ENCODE measurements around the gene WDR27.

The WDR27 gene

GRCh38 chr6:169421586-169422264 lies 280.1 kb downstream of the WDR27 start:
- no peaks in the 10 kb centered on the region for H3K36me3 ChIP-seq (ENCODE audit: control insufficient read depth in 2 of 2, insufficient read depth in 2 of 2, low read length in 2 of 2)
- H3K27me3 ChIP-seq (ENCODE audit: control insufficient read depth in 1 of 2, insufficient read depth in 2 of 2, low read length in 2 of 2): no peaks in the 10 kb centered on the region
- no peak overlapping the region for H3K4me3 ChIP-seq (ENCODE audit: low read length in 2 of 2)
- H3K9ac ChIP-seq (ENCODE audit: low read length in 2 of 2): no peak overlapping the region
- H3K9me3 ChIP-seq (ENCODE audit: control insufficient read depth in 2 of 2, low read length in 2 of 2): no peaks in the 10 kb centered on the region
- H3K4me1 ChIP-seq (ENCODE audit: control insufficient read depth, insufficient read depth, low read length): peaks cover 2% of the 10 kb centered on the region
- no peak overlapping the region for H3K27ac ChIP-seq (ENCODE audit: low read length)

- Histone ChIP-seq H3K9me3 (ENCODE audit: control insufficient read depth in 2 of 2, low read length in 2 of 2) (no peaks in the 10 kb centered on the region), H3K9ac (ENCODE audit: low read length in 2 of 2) (no peak overlapping the region), H3K4me1 (ENCODE audit: control insufficient read depth, insufficient read depth, low read length) (peaks cover 2% of the 10 kb centered on the region), H3K27ac (ENCODE audit: low read length) (no peak overlapping the region), H3K36me3 (ENCODE audit: control insufficient read depth in 2 of 2, insufficient read depth in 2 of 2, low read length in 2 of 2) (no peaks in the 10 kb centered on the region), H3K4me3 (ENCODE audit: low read length in 2 of 2) (peak overlapping the region in 1 of 2 donors; percentile 29), H3K27me3 (ENCODE audit: control insufficient read depth in 1 of 2, insufficient read depth in 2 of 2, low read length in 2 of 2) (no peaks in the 10 kb centered on the region)
These were observed 280.8 kb downstream of the WDR27 start for GRCh38 chr6:169420912-169421543.

GRCh38 chr6:169417101-169417500 lies 284.7 kb downstream of the WDR27 start:
- H3K27ac ChIP-seq (ENCODE audit: low read length): no peak overlapping the region
- peaks cover 0 to 5% of the 10 kb centered on the region in 2 donors for H3K9me3 ChIP-seq (ENCODE audit: control insufficient read depth in 2 of 2, low read length in 2 of 2)
- H3K36me3 ChIP-seq (ENCODE audit: control insufficient read depth in 2 of 2, insufficient read depth in 2 of 2, low read length in 2 of 2): no peaks in the 10 kb centered on the region
- no peaks in the 10 kb centered on the region for H3K27me3 ChIP-seq (ENCODE audit: control insufficient read depth in 1 of 2, insufficient read depth in 2 of 2, low read length in 2 of 2)
- H3K9ac ChIP-seq (ENCODE audit: low read length in 2 of 2): no peak overlapping the region
- H3K4me1 ChIP-seq (ENCODE audit: control insufficient read depth, insufficient read depth, low read length): peaks cover 2% of the 10 kb centered on the region
- H3K4me3 ChIP-seq (ENCODE audit: low read length in 2 of 2): no peak overlapping the region

GRCh38 chr6:169416249-169416648 lies 285.6 kb downstream of the WDR27 start:
- Histone ChIP-seq H3K27me3 (ENCODE audit: control insufficient read depth in 1 of 2, insufficient read depth in 2 of 2, low read length in 2 of 2) (no peaks in the 10 kb centered on the region), H3K36me3 (ENCODE audit: control insufficient read depth in 2 of 2, insufficient read depth in 2 of 2, low read length in 2 of 2) (no peaks in the 10 kb centered on the region), H3K4me3 (ENCODE audit: low read length in 2 of 2) (no peak overlapping the region), H3K9ac (ENCODE audit: low read length in 2 of 2) (no peak overlapping the region), H3K27ac (ENCODE audit: low read length) (no peak overlapping the region), H3K9me3 (ENCODE audit: control insufficient read depth in 2 of 2, low read length in 2 of 2) (peaks cover 0 to 5% of the 10 kb centered on the region in 2 donors), H3K4me1 (ENCODE audit: control insufficient read depth, insufficient read depth, low read length) (peaks cover 2% of the 10 kb centered on the region)

- no peak overlapping the region for H3K27ac ChIP-seq (ENCODE audit: low read length)
- no peaks in the 10 kb centered on the region for H3K36me3 ChIP-seq (ENCODE audit: control insufficient read depth in 2 of 2, insufficient read depth in 2 of 2, low read length in 2 of 2)
- peaks cover 0 to 5% of the 10 kb centered on the region in 2 donors for H3K9me3 ChIP-seq (ENCODE audit: control insufficient read depth in 2 of 2, low read length in 2 of 2)
- no peak overlapping the region for H3K9ac ChIP-seq (ENCODE audit: low read length in 2 of 2)
- H3K4me3 ChIP-seq (ENCODE audit: low read length in 2 of 2): no peak overlapping the region
- H3K4me1 ChIP-seq (ENCODE audit: control insufficient read depth, insufficient read depth, low read length): no peaks in the 10 kb centered on the region
- no peaks in the 10 kb centered on the region for H3K27me3 ChIP-seq (ENCODE audit: control insufficient read depth in 1 of 2, insufficient read depth in 2 of 2, low read length in 2 of 2)
These were observed 286.6 kb downstream of the WDR27 start for GRCh38 chr6:169415179-169415578.

- Histone ChIP-seq H3K27ac (ENCODE audit: low read length) (no peak overlapping the region), H3K4me3 (ENCODE audit: low read length in 2 of 2) (no peak overlapping the region), H3K27me3 (ENCODE audit: control insufficient read depth in 1 of 2, insufficient read depth in 2 of 2, low read length in 2 of 2) (no peaks in the 10 kb centered on the region), H3K9ac (ENCODE audit: low read length in 2 of 2) (no peak overlapping the region), H3K4me1 (ENCODE audit: control insufficient read depth, insufficient read depth, low read length) (no peaks in the 10 kb centered on the region), H3K9me3 (ENCODE audit: control insufficient read depth in 2 of 2, low read length in 2 of 2) (peaks cover 0 to 5% of the 10 kb centered on the region in 2 donors), H3K36me3 (ENCODE audit: control insufficient read depth in 2 of 2, insufficient read depth in 2 of 2, low read length in 2 of 2) (no peaks in the 10 kb centered on the region)
These were observed 290.1 kb downstream of the WDR27 start for GRCh38 chr6:169411722-169412121.

GRCh38 chr6:169411296-169411695 lies 290.5 kb downstream of the WDR27 start:
- H3K27ac ChIP-seq (ENCODE audit: low read length): no peak overlapping the region
- no peaks in the 10 kb centered on the region for H3K4me1 ChIP-seq (ENCODE audit: control insufficient read depth, insufficient read depth, low read length)
- no peaks in the 10 kb centered on the region for H3K36me3 ChIP-seq (ENCODE audit: control insufficient read depth in 2 of 2, insufficient read depth in 2 of 2, low read length in 2 of 2)
- no peak overlapping the region for H3K9ac ChIP-seq (ENCODE audit: low read length in 2 of 2)
- H3K4me3 ChIP-seq (ENCODE audit: low read length in 2 of 2): no peak overlapping the region
- H3K9me3 ChIP-seq (ENCODE audit: control insufficient read depth in 2 of 2, low read length in 2 of 2): peaks cover 0 to 5% of the 10 kb centered on the region in 2 donors
- no peaks in the 10 kb centered on the region for H3K27me3 ChIP-seq (ENCODE audit: control insufficient read depth in 1 of 2, insufficient read depth in 2 of 2, low read length in 2 of 2)

- Histone ChIP-seq H3K4me3 (ENCODE audit: low read length in 2 of 2) (no peak overlapping the region), H3K4me1 (ENCODE audit: control insufficient read depth, insufficient read depth, low read length) (no peaks in the 10 kb centered on the region)
These were observed 292.0 kb downstream of the WDR27 start for GRCh38 chr6:169409742-169410312.

GRCh38 chr6:169407325-169407724 lies 294.5 kb downstream of the WDR27 start:
- no peaks in the 10 kb centered on the region for H3K36me3 ChIP-seq (ENCODE audit: control insufficient read depth in 2 of 2, insufficient read depth in 2 of 2, low read length in 2 of 2)
- H3K9ac ChIP-seq (ENCODE audit: low read length in 2 of 2): no peak overlapping the region
- H3K9me3 ChIP-seq (ENCODE audit: control insufficient read depth in 2 of 2, low read length in 2 of 2): no peaks in the 10 kb centered on the region
- H3K27ac ChIP-seq (ENCODE audit: low read length): no peak overlapping the region
- H3K4me1 ChIP-seq (ENCODE audit: control insufficient read depth, insufficient read depth, low read length): no peaks in the 10 kb centered on the region
- H3K27me3 ChIP-seq (ENCODE audit: control insufficient read depth in 1 of 2, insufficient read depth in 2 of 2, low read length in 2 of 2): no peaks in the 10 kb centered on the region
- no peak overlapping the region for H3K4me3 ChIP-seq (ENCODE audit: low read length in 2 of 2)

More at GRCh38 chr6:169409742-169410312, 292.0 kb downstream of the WDR27 start:
- Histone ChIP-seq H3K27ac (ENCODE audit: low read length) (no peak overlapping the region), H3K27me3 (ENCODE audit: control insufficient read depth in 1 of 2, insufficient read depth in 2 of 2, low read length in 2 of 2) (no peaks in the 10 kb centered on the region), H3K9ac (ENCODE audit: low read length in 2 of 2) (no peak overlapping the region), H3K36me3 (ENCODE audit: control insufficient read depth in 2 of 2, insufficient read depth in 2 of 2, low read length in 2 of 2) (no peaks in the 10 kb centered on the region), H3K9me3 (ENCODE audit: control insufficient read depth in 2 of 2, low read length in 2 of 2) (peaks cover 0 to 5% of the 10 kb centered on the region in 2 donors)

Data from stomach smooth muscle (tissue), 2 donors.